Endothelial cell of umbilical vein (primary cell): ENCODE measurements around the gene ZBTB18. TPM values are rescaled to one million over a fixed set of nuclear protein-coding genes. Genes with fewer than 3 reads are reported as not detected.

ENCODE experiments used
- BruUV-seq: library from RNA; stranded (reverse); fragments of 400-500 nt; replicated peaks from 2 replicates; lab custom pipeline; 2021; lab: Mats Ljungman, UMichigan
- CTCF ChIA-PET: fragments of 300-600, 350-600 bp; sonication (Branson Sonifier 250); formaldehyde crosslinking; loops from one replicate; lab custom pipeline; 2021; ENCODE audit warnings: antibody characterized with exemption, inconsistent platforms; lab: Charles Lee
- POLR2A ChIA-PET: fragments of 300-600, 350-600 bp; sonication (Branson Sonifier 250); formaldehyde crosslinking; loops from one replicate; lab custom pipeline; 2021; ENCODE audit warnings: antibody characterized with exemption, inconsistent platforms; lab: Charles Lee
- DNase-seq: peaks from one replicate; pipeline ENCODE4 v3.0.0-alpha.2; 2011; ENCODE audit warnings: low read depth, low spot score
- FAIRE-seq: peaks from 2 replicates; lab custom pipeline; 2011; peaks lifted over from hg19 to GRCh38; lab: Jason Lieb, UNC
- H2AFZ ChIP-seq: 2 replicates; pipeline ENCODE4 v1.6.0; 2012; ENCODE audit warnings: low read depth, low read length, control low read depth, inconsistent platforms
- H3K27ac ChIP-seq: 2 replicates; pipeline ENCODE4 v1.5.1; 2011; ENCODE audit warnings: low read depth, mild to moderate bottlenecking, control low read depth, low read length, moderate library complexity; ENCODE audit not compliant: insufficient read depth
- H3K27me3 ChIP-seq, 2 experiments: 2 replicates each; pipeline versions ENCODE4 v1.6.0 to v1.6.1; 2011; ENCODE audit warnings: low read length in 2 of 2, mixed read lengths in 1 of 2; ENCODE audit not compliant: control insufficient read depth in 2 of 2, insufficient read depth in 2 of 2
- H3K36me3 ChIP-seq, 2 experiments: 2 replicates in 1 of 2; 3 replicates in 1 of 2; pipeline ENCODE4 v1.5.1; 2011; ENCODE audit warnings: low read length in 2 of 2, mild to moderate bottlenecking in 1 of 2, moderate library complexity in 1 of 2; ENCODE audit not compliant: control insufficient read depth in 2 of 2, insufficient read depth in 2 of 2; ENCODE audit errors: extremely low read depth in 1 of 2
- H3K4me1 ChIP-seq: 3 replicates; pipeline ENCODE4 v1.5.1; 2011; ENCODE audit warnings: mild to moderate bottlenecking, low read length; ENCODE audit not compliant: control insufficient read depth, insufficient read depth; ENCODE audit errors: extremely low read depth
- H3K4me2 ChIP-seq: 2 replicates; pipeline ENCODE4 v1.6.1; 2011; ENCODE audit warnings: low read length, control low read depth, mixed read lengths; ENCODE audit not compliant: insufficient read depth
- H3K4me3 ChIP-seq, 3 experiments: fragments of 200-600 bp in 1 of 3; sonication (generic), shearing (Covaris generic) in 1 of 3; replicated peaks in 1 of 3; 2 replicates each; pipeline ENCODE4 v1.5.1; 2011 to 2016; ENCODE audit warnings: control low read depth in 3 of 3, low read length in 3 of 3, mild to moderate bottlenecking in 2 of 3, inconsistent platforms in 1 of 3, low read depth in 1 of 3, moderate library complexity in 1 of 3; ENCODE audit not compliant: insufficient read depth in 1 of 3
- H3K79me2 ChIP-seq: 2 replicates; pipeline ENCODE4 v1.6.0; 2012; ENCODE audit warnings: low read length, inconsistent platforms; ENCODE audit not compliant: control insufficient read depth, insufficient read depth
- H3K9ac ChIP-seq: replicated peaks from 2 replicates; pipeline ENCODE3; 2011; ENCODE audit warnings: low read length, control low read depth; ENCODE audit not compliant: insufficient read depth; ENCODE audit errors: extremely low read depth
- H3K9me1 ChIP-seq: replicated peaks from 3 replicates; pipeline ENCODE4 v1.6.0; 2011; ENCODE audit warnings: mild to moderate bottlenecking, low read length; ENCODE audit not compliant: control insufficient read depth, insufficient read depth; ENCODE audit errors: extremely low read depth
- H3K9me3 ChIP-seq: replicated peaks from 2 replicates; pipeline ENCODE4 v1.5.1; 2012; ENCODE audit warnings: low read length, inconsistent platforms; ENCODE audit not compliant: control insufficient read depth, insufficient read depth
- H4K20me1 ChIP-seq: replicated peaks from 2 replicates; pipeline ENCODE3; 2011; ENCODE audit warnings: mild to moderate bottlenecking, low read length; ENCODE audit not compliant: control insufficient read depth, insufficient read depth; ENCODE audit errors: extremely low read depth
- CTCF ChIP-seq, 2 donors: IDR thresholded peaks; 1 replicate in 1 of 2; 2 replicates in 1 of 2; pipeline ENCODE4 v1.5.1; 2011; ENCODE audit warnings: low read length in 2 of 2, mild to moderate bottlenecking in 2 of 2, moderate library complexity in 2 of 2, control low read depth in 1 of 2, inconsistent platforms in 1 of 2, low read depth in 1 of 2; ENCODE audit not compliant: insufficient read depth in 1 of 2; ENCODE audit errors: extremely low read depth in 1 of 2
- EZH2 ChIP-seq: IDR thresholded peaks from 2 replicates; pipeline ENCODE4 v1.6.1; 2012; ENCODE audit warnings: borderline replicate concordance, low read depth, mild to moderate bottlenecking, moderate library complexity, low read length, inconsistent platforms; ENCODE audit not compliant: severe bottlenecking
- FOS ChIP-seq: IDR thresholded peaks from 2 replicates; pipeline ENCODE4 v1.6.1; 2011; ENCODE audit warnings: mild to moderate bottlenecking, low read length, moderate library complexity, borderline replicate concordance; ENCODE audit not compliant: insufficient read depth
- GATA2 ChIP-seq: IDR thresholded peaks from 2 replicates; pipeline ENCODE4 v1.7.0; 2011; ENCODE audit warnings: low read depth, mild to moderate bottlenecking, moderate library complexity, mixed read lengths, low read length; ENCODE audit not compliant: insufficient read length, insufficient read depth
- JUN ChIP-seq: IDR thresholded peaks from 2 replicates; pipeline ENCODE4 v1.6.1; 2011; ENCODE audit warnings: borderline replicate concordance, low read depth; ENCODE audit not compliant: insufficient read length, insufficient read depth
- MAX ChIP-seq: IDR thresholded peaks from 2 replicates; pipeline ENCODE4 v1.6.1; 2011; ENCODE audit not compliant: insufficient read depth, insufficient read length
- MYC ChIP-seq: IDR thresholded peaks from one replicate; pipeline ENCODE4 v1.6.1; 2011; ENCODE audit warnings: mild to moderate bottlenecking, low read depth, low read length
- POLR2A ChIP-seq: IDR thresholded peaks from 2 replicates; pipeline ENCODE4 v1.6.1; 2012; ENCODE audit warnings: low read depth, mild to moderate bottlenecking, control low read depth, low read length
- POLR2AphosphoS5 ChIP-seq: IDR thresholded peaks from 2 replicates; pipeline ENCODE4 v1.6.1; 2012; ENCODE audit warnings: low read depth, mild to moderate bottlenecking, control low read depth, low read length, moderate library complexity; ENCODE audit not compliant: insufficient read depth
- dilution Hi-C: fragments of 300-500 bp; cut with MboI; formaldehyde crosslinking; loops from one replicate; pipeline ENCODE4 v1.15.0; 2019; ENCODE audit warnings: low sequenced_read_pairs; ENCODE audit not compliant: extremely low pct_ligation_motif_present
- intact Hi-C: fragments of 100-400 bp; cut with micrococcal nuclease; formaldehyde crosslinking; loops from one replicate; pipeline ENCODE4 v1.10.0; 2022
- polyA plus RNA-seq, 4 experiments: library from polyadenylated mRNA; depleted of rRNA in 3 of 4; stranded (reverse) in 3 of 4; unstranded in 1 of 4; fragments of >200 nt; gene quantifications; 2 replicates each; pipeline versions ENCODE4 v1.2.1 to v1.2.3, GENCODE V29; 2011 to 2012; ENCODE audit warnings: missing spikeins in 1 of 4
- total RNA-seq: library from RNA; stranded (reverse); gene quantifications from 2 replicates; pipeline ENCODE4 v1.2.3, GENCODE V29; 2021

The ZBTB18 gene
- total and polyA plus RNA-seq, 2 donors (not counting 3 experiments of a cell fraction or from before 2014, with no cell fraction given), result 15.5 to 21.1 TPM

- no peaks in the 10 kb centered on the region for H4K20me1 ChIP-seq
- H3K9me1 ChIP-seq, result no peaks in the 10 kb centered on the region
- H3K36me3 ChIP-seq, result no peaks in the 10 kb centered on the region
- no peak overlapping the region for H3K4me3 ChIP-seq
- no peak for TF ChIP-seq POLR2AphosphoS5
- peaks cover 0 to 4% of the 10 kb centered on the region in 2 experiments for H3K27me3 ChIP-seq
- ChIA-PET CTCF (interaction anchor here (0.9 kb wide), 1 partner anchor 17 kb away, joined by 3 read pairs; no protein-coding TSS in a partner anchor), POLR2A (no interaction called here)
- no TSS peak for BruUV-seq
- intact Hi-C loops, result no loop called here
- no peak for FAIRE-seq
- DNase-seq, result no peak
- H3K27ac ChIP-seq, result no peak overlapping the region
- H3K4me1 ChIP-seq, result no peaks in the 10 kb centered on the region
- no peaks in the 10 kb centered on the region for H3K79me2 ChIP-seq
- no peak overlapping the region for H3K4me2 ChIP-seq
- dilution Hi-C loops, result no loop called here
- no peak overlapping the region for H3K9ac ChIP-seq
- no peaks in the 10 kb centered on the region for H3K9me3 ChIP-seq
- no peak overlapping the region for H2AFZ ChIP-seq
These were observed 22.4 kb upstream of the ZBTB18 start for GRCh38 chr1:244028701-244029100.

- Histone ChIP-seq H3K4me3 (no peak overlapping the region), H3K27me3 (peaks cover 0 to 4% of the 10 kb centered on the region in 2 experiments), H4K20me1 (no peaks in the 10 kb centered on the region), H3K4me2 (no peak overlapping the region), H3K79me2 (no peaks in the 10 kb centered on the region), H3K36me3 (no peaks in the 10 kb centered on the region), H3K9ac (no peak overlapping the region), H3K9me1 (no peaks in the 10 kb centered on the region), H2AFZ (no peak overlapping the region), H3K9me3 (no peaks in the 10 kb centered on the region), H3K27ac (no peak overlapping the region), H3K4me1 (no peaks in the 10 kb centered on the region)
- ChIA-PET POLR2A (no interaction called here), CTCF (no interaction called here)
- intact Hi-C loops (no loop called here), dilution Hi-C loops (no loop called here)
- DNase-seq, result no peak
- TF ChIP-seq MAX (no peak), POLR2A (no peak), JUN (no peak), EZH2 (no peak), MYC (no peak), FOS (no peak), GATA2 (no peak), CTCF (IDR thresholded peaks at IDR 0.05; ENCODE audit: extremely low read depth in 1 of 2, insufficient read depth in 1 of 2, low read depth in 1 of 2, low read length in 2 of 2) (no peak), POLR2AphosphoS5 (no peak)
- no peak for FAIRE-seq
- no TSS peak for BruUV-seq
These were observed 22.0 kb upstream of the ZBTB18 start for GRCh38 chr1:244029124-244029523.
